Keratinocyte (primary cell): ENCODE measurements around the gene NFASC. TPM values are rescaled to one million over a fixed set of nuclear protein-coding genes. Genes with fewer than 3 reads are reported as not detected.
A peak's percentile ranks its signal among the peaks of the same experiment; 100 is the strongest.

ENCODE experiments used
- DNase-seq: peaks from one replicate; pipeline ENCODE4 v3.0.0-alpha.2; 2011; ENCODE audit warnings: low read depth, missing footprints, low spot score
- FAIRE-seq: peaks from 2 replicates; lab custom pipeline; 2011; peaks lifted over from hg19 to GRCh38; lab: Jason Lieb, UNC
- H2AFZ ChIP-seq: 2 replicates; pipeline ENCODE4 v1.6.0; 2012; ENCODE audit warnings: low read length, control low read depth, inconsistent platforms; ENCODE audit not compliant: control insufficient read depth
- H3K27ac ChIP-seq: 2 replicates; pipeline ENCODE4 v1.5.1; 2011; ENCODE audit warnings: low read length; ENCODE audit not compliant: control insufficient read depth, insufficient read depth
- H3K27me3 ChIP-seq: 3 replicates; pipeline ENCODE4 v1.6.0; 2011; ENCODE audit warnings: low read length; ENCODE audit not compliant: control insufficient read depth, insufficient read depth; ENCODE audit errors: extremely low read depth
- H3K36me3 ChIP-seq, 2 experiments: 2 replicates in 1 of 2; 3 replicates in 1 of 2; pipeline ENCODE4 v1.5.1; 2011; ENCODE audit warnings: low read length in 2 of 2, mild to moderate bottlenecking in 1 of 2; ENCODE audit not compliant: control insufficient read depth in 2 of 2, insufficient read depth in 2 of 2; ENCODE audit errors: extremely low read depth in 1 of 2
- H3K4me1 ChIP-seq: 3 replicates; pipeline ENCODE4 v1.5.1; 2011; ENCODE audit warnings: low read length; ENCODE audit not compliant: control insufficient read depth, insufficient read depth; ENCODE audit errors: extremely low read depth
- H3K4me2 ChIP-seq: 3 replicates; pipeline ENCODE4 v1.6.0; 2011; ENCODE audit warnings: low read depth, low read length; ENCODE audit not compliant: control insufficient read depth, insufficient read depth; ENCODE audit errors: extremely low read depth
- H3K4me3 ChIP-seq, 3 experiments: fragments of 200-600 bp in 1 of 3; sonication (generic) in 1 of 3; 2 replicates in 2 of 3; 3 replicates in 1 of 3; pipeline ENCODE4 v1.5.1; 2011 to 2016; ENCODE audit warnings: low read length in 3 of 3, mild to moderate bottlenecking in 3 of 3, control low read depth in 2 of 3, inconsistent platforms in 1 of 3, low read depth in 1 of 3, mixed read lengths in 1 of 3, mixed run types in 1 of 3, moderate library complexity in 1 of 3; ENCODE audit not compliant: control insufficient read depth in 2 of 3, insufficient read depth in 2 of 3; ENCODE audit errors: extremely low read depth in 1 of 3
- H3K79me2 ChIP-seq: 2 replicates; pipeline ENCODE4 v1.6.0; 2012; ENCODE audit warnings: low read length; ENCODE audit not compliant: control insufficient read depth, insufficient read depth
- H3K9ac ChIP-seq: 3 replicates; pipeline ENCODE4 v1.6.0; 2011; ENCODE audit warnings: low read length; ENCODE audit not compliant: control insufficient read depth, insufficient read depth; ENCODE audit errors: extremely low read depth
- H3K9me1 ChIP-seq: 3 replicates; pipeline ENCODE4 v1.6.0; 2011; ENCODE audit warnings: low read length; ENCODE audit not compliant: control insufficient read depth, insufficient read depth; ENCODE audit errors: extremely low read depth
- H3K9me3 ChIP-seq: 2 replicates; pipeline ENCODE4 v1.5.1; 2012; ENCODE audit warnings: low read depth, low read length; ENCODE audit not compliant: control insufficient read depth
- H4K20me1 ChIP-seq: 3 replicates; pipeline ENCODE4 v1.6.0; 2011; ENCODE audit warnings: low read length; ENCODE audit not compliant: control insufficient read depth, insufficient read depth; ENCODE audit errors: extremely low read depth
- CTCF ChIP-seq, 3 experiments: IDR thresholded peaks in 1 of 3; conservative IDR thresholded peaks in 1 of 3; optimal IDR thresholded peaks in 1 of 3; 2 replicates in 2 of 3; 3 replicates in 1 of 3; pipeline versions ENCODE3 to v1.5.1; 2011; ENCODE audit warnings: low read length in 3 of 3, mild to moderate bottlenecking in 3 of 3, moderate library complexity in 2 of 3, control low read depth in 1 of 3, inconsistent platforms in 1 of 3; ENCODE audit not compliant: insufficient read depth in 2 of 3; ENCODE audit errors: extremely low read depth in 1 of 3
- EZH2 ChIP-seq: IDR thresholded peaks from one replicate; pipeline ENCODE4 v1.6.1; 2012; ENCODE audit warnings: inconsistent platforms, mild to moderate bottlenecking, low read length, moderate library complexity
- dilution Hi-C: fragments of 300-500 bp; cut with MboI; formaldehyde crosslinking; loops from one replicate; pipeline ENCODE4 v1.7.0; 2020; ENCODE audit warnings: low sequenced_read_pairs; ENCODE audit not compliant: extremely low pct_ligation_motif_present
- polyA plus RNA-seq, 5 experiments: library from polyadenylated mRNA; depleted of rRNA in 3 of 5; stranded (reverse) in 3 of 5; stranded (forward) in 1 of 5; unstranded in 1 of 5; fragments of >200 nt; gene quantifications; 1 replicate in 1 of 5; 2 replicates in 3 of 5; 3 replicates in 1 of 5; pipeline versions ENCODE4 v1.2.1 to v1.2.3, GENCODE V29; 2011 to 2012; ENCODE audit warnings: missing spikeins in 2 of 5, low read depth in 1 of 5, low replicate concordance in 1 of 5

Gene NFASC
- polyA plus RNA-seq, 1 donor (not counting 4 experiments of a cell fraction or from before 2014, with no cell fraction given) = 4.3 TPM

GRCh38 chr1:204836856-204837255, 33.8 kb upstream of the NFASC start:
- TF ChIP-seq EZH2 = no peak
- TF ChIP-seq CTCF (optimal IDR thresholded peaks at IDR 0.05 in 1 of 3, IDR thresholded peaks at IDR 0.05 in 1 of 3, conservative IDR thresholded peaks at IDR 0.05 in 1 of 3; ENCODE audit: extremely low read depth in 1 of 3, insufficient read depth in 2 of 3, low read length in 3 of 3) = no peak
- no peaks in the 10 kb centered on the region for H4K20me1 ChIP-seq
- H3K4me2 ChIP-seq = no peak overlapping the region
- peaks cover 20% of the 10 kb centered on the region for H3K27me3 ChIP-seq
- H3K27ac ChIP-seq = no peak overlapping the region
- no peaks in the 10 kb centered on the region for H3K36me3 ChIP-seq
- no peak overlapping the region for H3K9ac ChIP-seq
- H3K9me1 ChIP-seq = no peaks in the 10 kb centered on the region
- dilution Hi-C loops = no loop called here
- DNase-seq (no peak), FAIRE-seq (no peak)
- no peaks in the 10 kb centered on the region for H3K9me3 ChIP-seq
- H2AFZ ChIP-seq = no peak overlapping the region
- no peak overlapping the region for H3K4me3 ChIP-seq
- H3K79me2 ChIP-seq = no peaks in the 10 kb centered on the region
- H3K4me1 ChIP-seq = no peaks in the 10 kb centered on the region

GRCh38 chr1:204837440-204838084, 33.1 kb upstream of the NFASC start:
- no peak overlapping the region for H2AFZ ChIP-seq
- no peaks in the 10 kb centered on the region for H3K79me2 ChIP-seq
- H3K4me3 ChIP-seq = no peak overlapping the region
- no peak for TF ChIP-seq EZH2
- TF ChIP-seq CTCF (optimal IDR thresholded peaks at IDR 0.05 in 1 of 3, IDR thresholded peaks at IDR 0.05 in 1 of 3, conservative IDR thresholded peaks at IDR 0.05 in 1 of 3; ENCODE audit: extremely low read depth in 1 of 3, insufficient read depth in 2 of 3, low read length in 3 of 3) = no peak
- no peaks in the 10 kb centered on the region for H3K9me3 ChIP-seq
- no peaks in the 10 kb centered on the region for H3K4me1 ChIP-seq
- no peak for DNase-seq
- H3K27me3 ChIP-seq = peaks cover 20% of the 10 kb centered on the region
- no peak overlapping the region for H3K9ac ChIP-seq
- no peaks in the 10 kb centered on the region for H3K36me3 ChIP-seq
- dilution Hi-C loops = no loop called here
- peak; percentile 85 for FAIRE-seq
- H3K4me2 ChIP-seq = no peak overlapping the region
- no peaks in the 10 kb centered on the region for H4K20me1 ChIP-seq
- no peaks in the 10 kb centered on the region for H3K9me1 ChIP-seq
- no peak overlapping the region for H3K27ac ChIP-seq
